ENCODE results near the gene OVCA2. TPM values are rescaled to one million over a fixed set of nuclear protein-coding genes. Genes with fewer than 3 reads are reported as not detected.

Gene OVCA2
- total RNA-seq, 1 experiment from 2014 or later, result 24.6 TPM

GRCh38 chr17:2003525-2003924 is 38.3 kb upstream of the OVCA2 start:
- Histone ChIP-seq H3T11ph (ENCODE audit: low read length) (no peak overlapping the region), H2BK120ac (ENCODE audit: low read depth, low read length, poor library complexity, severe bottlenecking) (no peak overlapping the region), H4K20me1 (ENCODE audit: control insufficient read depth, insufficient read depth, insufficient read length) (no peaks in the 10 kb centered on the region), H2BK5ac (ENCODE audit: insufficient read length, low read length) (no peak overlapping the region), H3K4me1 (ENCODE audit: insufficient read depth, low read length) (no peaks in the 10 kb centered on the region; the same call in 1 of the 2 replicates), H3K27me3 (ENCODE audit: insufficient read depth, low read length) (peaks cover 5% of the 10 kb centered on the region; the same call in 1 of the 2 replicates), H3K9ac (ENCODE audit: extremely low read depth, insufficient read length, low read length) (no peak overlapping the region), H3K4ac (ENCODE audit: low read depth, low read length) (no peak overlapping the region), H2BK20ac (ENCODE audit: low read depth, low read length, poor library complexity, severe bottlenecking) (no peak overlapping the region), H3K23ac (ENCODE audit: insufficient read length, low read depth, low read length) (no peak overlapping the region), H2AFZ (ENCODE audit: low read length) (no peak overlapping the region), H3K4me2 (ENCODE audit: insufficient read depth, insufficient read length, low read length) (no peak overlapping the region), H2BK15ac (ENCODE audit: low read depth, low read length) (no peak overlapping the region), H3K79me2 (ENCODE audit: insufficient read depth, low read length) (no peaks in the 10 kb centered on the region), H3K27ac (ENCODE audit: insufficient read length, low read depth, low read length) (no peak overlapping the region), H3K56ac (ENCODE audit: insufficient read length, low read depth, low read length) (no peak overlapping the region), H2BK12ac (ENCODE audit: insufficient read length, low read depth, low read length) (no peak overlapping the region), H3K79me1 (ENCODE audit: insufficient read depth, low read depth, low read length, poor library complexity, severe bottlenecking) (no peaks in the 10 kb centered on the region), H4K8ac (replicated peaks; ENCODE audit: insufficient read length, low read depth, low read length) (no peak overlapping the region), H4K91ac (ENCODE audit: insufficient read length, low read depth, low read length) (no peak overlapping the region), H3K14ac (ENCODE audit: insufficient read depth, low read length) (no peak overlapping the region), H4K5ac (ENCODE audit: insufficient read length, low read depth, low read length) (no peak overlapping the region), H3K23me2 (ENCODE audit: insufficient read length, low read depth, low read length, poor library complexity, severe bottlenecking) (no peaks in the 10 kb centered on the region), H3K18ac (ENCODE audit: insufficient read length, low read depth, low read length) (no peak overlapping the region), H3K9me3 (ENCODE audit: control insufficient read depth, low read depth, low read length) (no peaks in the 10 kb centered on the region), H2AK5ac (ENCODE audit: insufficient read length, low read length) (no peak overlapping the region)
- Mint-ChIP-seq H3K27ac (no peak overlapping the region), H3K9me3 (no peaks in the 10 kb centered on the region; a peak in 1 of 5 replicates), H3K27me3 (ENCODE audit: low read depth) (peaks cover 32% of the 10 kb centered on the region), H3K4me3 (no peak overlapping the region), H3K4me1 (peaks cover 13 to 24% of the 10 kb centered on the region in 2 experiments), H3K36me3 (ENCODE audit: insufficient read depth in 1 of 3, low read depth in 3 of 3) (no peaks in the 10 kb centered on the region)
- TF ChIP-seq, protein P1, sequence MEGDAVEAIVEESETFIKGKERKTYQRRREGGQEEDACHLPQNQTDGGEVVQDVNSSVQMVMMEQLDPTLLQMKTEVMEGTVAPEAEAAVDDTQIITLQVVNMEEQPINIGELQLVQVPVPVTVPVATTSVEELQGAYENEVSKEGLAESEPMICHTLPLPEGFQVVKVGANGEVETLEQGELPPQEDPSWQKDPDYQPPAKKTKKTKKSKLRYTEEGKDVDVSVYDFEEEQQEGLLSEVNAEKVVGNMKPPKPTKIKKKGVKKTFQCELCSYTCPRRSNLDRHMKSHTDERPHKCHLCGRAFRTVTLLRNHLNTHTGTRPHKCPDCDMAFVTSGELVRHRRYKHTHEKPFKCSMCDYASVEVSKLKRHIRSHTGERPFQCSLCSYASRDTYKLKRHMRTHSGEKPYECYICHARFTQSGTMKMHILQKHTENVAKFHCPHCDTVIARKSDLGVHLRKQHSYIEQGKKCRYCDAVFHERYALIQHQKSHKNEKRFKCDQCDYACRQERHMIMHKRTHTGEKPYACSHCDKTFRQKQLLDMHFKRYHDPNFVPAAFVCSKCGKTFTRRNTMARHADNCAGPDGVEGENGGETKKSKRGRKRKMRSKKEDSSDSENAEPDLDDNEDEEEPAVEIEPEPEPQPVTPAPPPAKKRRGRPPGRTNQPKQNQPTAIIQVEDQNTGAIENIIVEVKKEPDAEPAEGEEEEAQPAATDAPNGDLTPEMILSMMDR (conservative IDR thresholded peaks at IDR 0.05), result no peak
- DNase-seq, result no peak
- WGBS (ENCODE audit: extremely low coverage, insufficient read length, low lambda C conversion rate), result no CpG with 5 or more reads among the region's 13 CpGs

Data from H9 (cell line).